ENCODE data around the gene RRAS2. TPM values are rescaled to one million over a fixed set of nuclear protein-coding genes. Genes with fewer than 3 reads are reported as not detected.
A peak's percentile ranks its signal among the peaks of the same experiment; 100 is the strongest.

Gene RRAS2
- total RNA-seq, 1 donor from 2014 or later, result 45.5 TPM

GRCh38 chr11:14266622-14267021 is 92.4 kb downstream of the RRAS2 start:
- H3K4me3 Mint-ChIP-seq (ENCODE audit: low read depth), result no peak overlapping the region
- no peaks in the 10 kb centered on the region for H3K4me1 Mint-ChIP-seq (ENCODE audit: low read depth)
- H3K9me3 Mint-ChIP-seq (ENCODE audit: low read depth), result no peaks in the 10 kb centered on the region
- H3K27ac Mint-ChIP-seq, result no peak overlapping the region
- TF ChIP-seq CTCF (IDR thresholded peaks at IDR 0.05; ENCODE audit: unreplicated experiment), result no peak
- H3K27me3 Mint-ChIP-seq, result no peaks in the 10 kb centered on the region
- peaks cover 17% of the 10 kb centered on the region for H3K36me3 Mint-ChIP-seq (ENCODE audit: insufficient read depth)
- DNase-seq (ENCODE audit: low spot score, unreplicated experiment), result no peak

- Mint-ChIP-seq H3K9me3 (ENCODE audit: low read depth) (no peaks in the 10 kb centered on the region), H3K4me1 (ENCODE audit: low read depth) (no peaks in the 10 kb centered on the region), H3K36me3 (ENCODE audit: insufficient read depth) (peaks cover 17% of the 10 kb centered on the region), H3K4me3 (ENCODE audit: low read depth) (no peak overlapping the region), H3K27me3 (peaks cover 5% of the 10 kb centered on the region), H3K27ac (no peak overlapping the region)
- TF ChIP-seq CTCF (IDR thresholded peaks at IDR 0.05; ENCODE audit: unreplicated experiment), result no peak
- DNase-seq (ENCODE audit: low spot score, unreplicated experiment), result no peak
These were observed 94.0 kb downstream of the RRAS2 start for GRCh38 chr11:14264966-14265365.

GRCh38 chr11:14262271-14262846 is 96.6 kb downstream of the RRAS2 start:
- Mint-ChIP-seq H3K9me3 (ENCODE audit: low read depth) (no peaks in the 10 kb centered on the region), H3K4me3 (ENCODE audit: low read depth) (no peak overlapping the region), H3K27me3 (peaks cover 6% of the 10 kb centered on the region), H3K4me1 (ENCODE audit: low read depth) (peaks cover 11% of the 10 kb centered on the region), H3K27ac (no peak overlapping the region), H3K36me3 (ENCODE audit: insufficient read depth) (peaks cover 11% of the 10 kb centered on the region)
- no peak for TF ChIP-seq CTCF (IDR thresholded peaks at IDR 0.05; ENCODE audit: unreplicated experiment)
- DNase-seq (ENCODE audit: low spot score, unreplicated experiment), result no peak

GRCh38 chr11:14261066-14261465 is 97.9 kb downstream of the RRAS2 start:
- no peak for TF ChIP-seq CTCF (IDR thresholded peaks at IDR 0.05; ENCODE audit: unreplicated experiment)
- no peak overlapping the region for H3K4me3 Mint-ChIP-seq (ENCODE audit: low read depth)
- no peaks in the 10 kb centered on the region for H3K9me3 Mint-ChIP-seq (ENCODE audit: low read depth)
- no peak overlapping the region for H3K27ac Mint-ChIP-seq
- H3K27me3 Mint-ChIP-seq, result peaks cover 11% of the 10 kb centered on the region
- peaks cover 11% of the 10 kb centered on the region for H3K4me1 Mint-ChIP-seq (ENCODE audit: low read depth)
- peaks cover 9% of the 10 kb centered on the region for H3K36me3 Mint-ChIP-seq (ENCODE audit: insufficient read depth)
- no peak for DNase-seq (ENCODE audit: low spot score, unreplicated experiment)

- peaks cover 14% of the 10 kb centered on the region for H3K27me3 Mint-ChIP-seq
- H3K9me3 Mint-ChIP-seq (ENCODE audit: low read depth), result no peaks in the 10 kb centered on the region
- no peak for TF ChIP-seq CTCF (IDR thresholded peaks at IDR 0.05; ENCODE audit: unreplicated experiment)
- H3K4me3 Mint-ChIP-seq (ENCODE audit: low read depth), result no peak overlapping the region
- no peak for DNase-seq (ENCODE audit: low spot score, unreplicated experiment)
- H3K36me3 Mint-ChIP-seq (ENCODE audit: insufficient read depth), result peaks cover 3% of the 10 kb centered on the region
- peaks cover 11% of the 10 kb centered on the region for H3K4me1 Mint-ChIP-seq (ENCODE audit: low read depth)
- peak overlapping the region; percentile 20 for H3K27ac Mint-ChIP-seq
These were observed 99.1 kb downstream of the RRAS2 start for GRCh38 chr11:14259878-14260277.
